Inferior parietal cortex (tissue), 1 donor: ENCODE results near the gene SMARCD2.

ENCODE experiments used
- DNase-seq: peaks from one replicate; pipeline ENCODE4 v3.0.0-alpha.2; 2016; ENCODE audit errors: extremely low spot score

Gene SMARCD2

GRCh38 chr17:63832455-63832854 lies 10.0 kb downstream of the SMARCD2 start:
- DNase-seq: no peak

- no peak for DNase-seq
Observed at GRCh38 chr17:63832014-63832413, 10.5 kb downstream of the SMARCD2 start.

- no peak for DNase-seq
Observed at GRCh38 chr17:63831505-63831904, 11.0 kb downstream of the SMARCD2 start.

GRCh38 chr17:63830904-63831491 lies 11.5 kb downstream of the SMARCD2 start:
- no peak for DNase-seq

- DNase-seq: no peak
Observed at GRCh38 chr17:63830278-63830677, 12.2 kb downstream of the SMARCD2 start.

GRCh38 chr17:63828936-63829335 lies 13.5 kb downstream of the SMARCD2 start:
- DNase-seq: no peak

- no peak for DNase-seq
Observed at GRCh38 chr17:63827801-63828221, 14.7 kb downstream of the SMARCD2 start.

GRCh38 chr17:63827002-63827800 lies 15.3 kb downstream of the SMARCD2 start, which contains the start of the genes FTSJ3 and PSMC5:
Gene FTSJ3 (minus strand): TSS chr17:63827663. CDS start chr17:63826902, 761 bp downstream.
Gene PSMC5 (plus strand): TSS chr17:63827431. CDS start chr17:63827491, 60 bp downstream.
- peak; percentile 97 for DNase-seq

- DNase-seq: no peak
Observed at GRCh38 chr17:63826468-63827001, 15.9 kb downstream of the SMARCD2 start.

- DNase-seq: no peak
Observed at GRCh38 chr17:63824362-63824761, 18.1 kb downstream of the SMARCD2 start.

- no peak for DNase-seq
Observed at GRCh38 chr17:63823659-63824331, 18.7 kb downstream of the SMARCD2 start.

GRCh38 chr17:63822537-63822936 lies 19.9 kb downstream of the SMARCD2 start:
- DNase-seq: no peak

- no peak for DNase-seq
Observed at GRCh38 chr17:63821804-63822203, 20.7 kb downstream of the SMARCD2 start.

- no peak for DNase-seq
Observed at GRCh38 chr17:63820963-63821561, 21.4 kb downstream of the SMARCD2 start.

- DNase-seq: no peak
Observed at GRCh38 chr17:63819585-63820537, 22.6 kb downstream of the SMARCD2 start.

GRCh38 chr17:63819131-63819530 lies 23.4 kb downstream of the SMARCD2 start:
- DNase-seq: no peak

- no peak for DNase-seq
Observed at GRCh38 chr17:63817736-63818385, 24.6 kb downstream of the SMARCD2 start.

- DNase-seq: no peak
Observed at GRCh38 chr17:63816669-63817068, 25.8 kb downstream of the SMARCD2 start.

GRCh38 chr17:63816123-63816522 lies 26.4 kb downstream of the SMARCD2 start:
- no peak for DNase-seq

GRCh38 chr17:63809970-63810369 lies 32.5 kb downstream of the SMARCD2 start:
- no peak for DNase-seq
